ENCODE results near the gene GCDH.
A peak's percentile ranks its signal among the peaks of the same experiment; 100 is the strongest.

The GCDH gene

GRCh38 chr19:12930002-12930645 lies 39.2 kb downstream of the GCDH start:
- peaks cover 6 to 7% of the 10 kb centered on the region in 2 experiments for H3K4me1 ChIP-seq (ENCODE audit: control insufficient read depth in 1 of 2, insufficient read depth in 2 of 2, low read length in 2 of 2)
- no peak overlapping the region for H3K14ac ChIP-seq (ENCODE audit: low read length)
- H2BK5ac ChIP-seq (ENCODE audit: low read depth, low read length, poor library complexity) = no peak overlapping the region
- peaks cover 9% of the 10 kb centered on the region for H3K79me1 ChIP-seq (ENCODE audit: low read length)
- H4K91ac ChIP-seq (ENCODE audit: low read depth, low read length) = no peak overlapping the region
- no peak overlapping the region for H3K23ac ChIP-seq (ENCODE audit: low read length)
- no peak overlapping the region for H3K27ac ChIP-seq (ENCODE audit: low read depth, low read length)
- no peak overlapping the region for H4K12ac ChIP-seq (ENCODE audit: low read depth, low read length)
- peaks cover 38% of the 10 kb centered on the region in 2 experiments for H3K36me3 ChIP-seq (ENCODE audit: control insufficient read depth in 1 of 2, insufficient read depth in 2 of 2, low read length in 2 of 2)
- H2AFZ ChIP-seq (ENCODE audit: insufficient read depth, low read length, poor library complexity) = no peak overlapping the region
- no CpG with 5 or more reads among the region's 19 CpGs for WGBS (ENCODE audit: extremely low coverage, insufficient coverage, insufficient read length)
- H3K9ac ChIP-seq (ENCODE audit: low read length) = no peak overlapping the region
- H3K27me3 ChIP-seq (ENCODE audit: insufficient read depth, low read length) = no peaks in the 10 kb centered on the region
- no peak overlapping the region for H3K4ac ChIP-seq (ENCODE audit: low read depth, low read length)
- H3K9me3 ChIP-seq (ENCODE audit: insufficient read depth, low read depth, low read length) = peaks cover 2% of the 10 kb centered on the region
- H3K18ac ChIP-seq (ENCODE audit: low read length) = no peak overlapping the region
- H2BK12ac ChIP-seq (ENCODE audit: low read length) = no peak overlapping the region
- no peak overlapping the region for H2BK120ac ChIP-seq (ENCODE audit: insufficient read depth, low read length, poor library complexity)
- no peak overlapping the region for H2AK5ac ChIP-seq (ENCODE audit: low read length)
- H3K4me2 ChIP-seq (ENCODE audit: low read length) = no peak overlapping the region
- H3K79me2 ChIP-seq (ENCODE audit: control insufficient read depth, insufficient read depth, low read length, poor library complexity) = peaks cover 9% of the 10 kb centered on the region
- DNase-seq = no peak
- no peak overlapping the region for H4K8ac ChIP-seq (ENCODE audit: low read depth, low read length)
- no peak overlapping the region for H3K4me3 ChIP-seq (ENCODE audit: low read depth, low read length)

GRCh38 chr19:12932392-12933286 lies 41.7 kb downstream of the GCDH start:
- Histone ChIP-seq H3K79me1 (ENCODE audit: low read length) (peaks cover 11% of the 10 kb centered on the region), H3K4me3 (ENCODE audit: low read depth, low read length) (peak overlapping the region; percentile 96), H3K4ac (ENCODE audit: low read depth, low read length) (peak overlapping the region; percentile 86), H3K27ac (ENCODE audit: low read depth, low read length) (no peak overlapping the region), H3K4me2 (ENCODE audit: low read length) (peak overlapping the region; percentile 82), H3K36me3 (ENCODE audit: control insufficient read depth in 1 of 2, insufficient read depth in 2 of 2, low read length in 2 of 2) (peaks cover 22 to 23% of the 10 kb centered on the region in 2 experiments), H2AFZ (ENCODE audit: insufficient read depth, low read length, poor library complexity) (peak overlapping the region; percentile 8), H3K9ac (ENCODE audit: low read length) (peak overlapping the region; percentile 89), H4K91ac (ENCODE audit: low read depth, low read length) (peak overlapping the region; percentile 82), H3K27me3 (ENCODE audit: insufficient read depth, low read length) (no peaks in the 10 kb centered on the region), H2BK12ac (ENCODE audit: low read length) (no peak overlapping the region), H4K8ac (ENCODE audit: low read depth, low read length) (peak overlapping the region; percentile 96), H2BK120ac (ENCODE audit: insufficient read depth, low read length, poor library complexity) (no peak overlapping the region), H3K4me1 (ENCODE audit: control insufficient read depth in 1 of 2, insufficient read depth in 2 of 2, low read length in 2 of 2) (peaks cover 10 to 11% of the 10 kb centered on the region in 2 experiments), H3K79me2 (ENCODE audit: control insufficient read depth, insufficient read depth, low read length, poor library complexity) (peaks cover 11% of the 10 kb centered on the region), H3K9me3 (ENCODE audit: insufficient read depth, low read depth, low read length) (no peaks in the 10 kb centered on the region), H4K12ac (ENCODE audit: low read depth, low read length) (peak overlapping the region; percentile 89), H2AK5ac (ENCODE audit: low read length) (peak overlapping the region; percentile 71), H3K14ac (ENCODE audit: low read length) (peak overlapping the region; percentile 96), H3K18ac (ENCODE audit: low read length) (peak overlapping the region; percentile 91), H2BK5ac (ENCODE audit: low read depth, low read length, poor library complexity) (no peak overlapping the region), H3K23ac (ENCODE audit: low read length) (no peak overlapping the region)
- WGBS (ENCODE audit: extremely low coverage, insufficient coverage, insufficient read length) = no CpG with 5 or more reads among the region's 16 CpGs
- DNase-seq = no peak

- peak within 1 kb of the TSS; percentile 88 for H2BK120ac ChIP-seq (ENCODE audit: insufficient read depth, low read length, poor library complexity)
- no peak within 1 kb of the TSS for H3K23ac ChIP-seq (ENCODE audit: low read length)
- peak within 1 kb of the TSS; percentile 82 for H3K4me2 ChIP-seq (ENCODE audit: low read length)
- H3K4me3 ChIP-seq (ENCODE audit: low read depth, low read length) = peak within 1 kb of the TSS; percentile 96
- peaks cover 16% of the 10 kb centered on the region for H3K79me1 ChIP-seq (ENCODE audit: low read length)
- peak within 1 kb of the TSS; percentile 91 for H3K18ac ChIP-seq (ENCODE audit: low read length)
- peak within 1 kb of the TSS; percentile 89 for H3K9ac ChIP-seq (ENCODE audit: low read length)
- no CpG with 5 or more reads among the region's 51 CpGs for WGBS (ENCODE audit: extremely low coverage, insufficient coverage, insufficient read length)
- H2BK12ac ChIP-seq (ENCODE audit: low read length) = peak within 1 kb of the TSS; percentile 10
- peak within 1 kb of the TSS; percentile 29 for H3K27ac ChIP-seq (ENCODE audit: low read depth, low read length)
- peak within 1 kb of the TSS; percentile 86 for H3K4ac ChIP-seq (ENCODE audit: low read depth, low read length)
- peaks cover 15% of the 10 kb centered on the region for H3K79me2 ChIP-seq (ENCODE audit: control insufficient read depth, insufficient read depth, low read length, poor library complexity)
- H3K14ac ChIP-seq (ENCODE audit: low read length) = peak within 1 kb of the TSS; percentile 96
- H3K9me3 ChIP-seq (ENCODE audit: insufficient read depth, low read depth, low read length) = peaks cover under 1% of the 10 kb centered on the region
- H3K36me3 ChIP-seq (ENCODE audit: control insufficient read depth in 1 of 2, insufficient read depth in 2 of 2, low read length in 2 of 2) = peaks cover 17 to 18% of the 10 kb centered on the region in 2 experiments
- peaks cover 13% of the 10 kb centered on the region in 2 experiments for H3K4me1 ChIP-seq (ENCODE audit: control insufficient read depth in 1 of 2, insufficient read depth in 2 of 2, low read length in 2 of 2)
- peak within 1 kb of the TSS; percentile 82 for H4K91ac ChIP-seq (ENCODE audit: low read depth, low read length)
- peak within 1 kb of the TSS; percentile 91 for H2AFZ ChIP-seq (ENCODE audit: insufficient read depth, low read length, poor library complexity)
- H4K8ac ChIP-seq (ENCODE audit: low read depth, low read length) = peak within 1 kb of the TSS; percentile 96
- H2BK5ac ChIP-seq (ENCODE audit: low read depth, low read length, poor library complexity) = peak within 1 kb of the TSS; percentile 77
- H2AK5ac ChIP-seq (ENCODE audit: low read length) = peak within 1 kb of the TSS; percentile 71
- H4K12ac ChIP-seq (ENCODE audit: low read depth, low read length) = peak within 1 kb of the TSS; percentile 89
- DNase-seq = peak; percentile 86 to 93
- no peaks in the 10 kb centered on the region for H3K27me3 ChIP-seq (ENCODE audit: insufficient read depth, low read length)
These were observed 42.5 kb downstream of the GCDH start, which contains the start of gene FARSA for GRCh38 chr19:12933287-12934072. Gene FARSA, minus strand, starts transcription at chr19:12933711. Its CDS starts 15 bp downstream, at chr19:12933696.

GRCh38 chr19:12935071-12935470 lies 44.1 kb downstream of the GCDH start:
- no peak overlapping the region for H4K8ac ChIP-seq (ENCODE audit: low read depth, low read length)
- WGBS (ENCODE audit: extremely low coverage, insufficient coverage, insufficient read length) = no CpG with 5 or more reads among the region's 10 CpGs
- no peak overlapping the region for H2AK5ac ChIP-seq (ENCODE audit: low read length)

More at GRCh38 chr19:12935071-12935470, 44.1 kb downstream of the GCDH start:
- Histone ChIP-seq H3K27ac (ENCODE audit: low read depth, low read length) (no peak overlapping the region), H2BK12ac (ENCODE audit: low read length) (no peak overlapping the region), H2BK120ac (ENCODE audit: insufficient read depth, low read length, poor library complexity) (no peak overlapping the region), H3K4me3 (ENCODE audit: low read depth, low read length) (no peak overlapping the region), H3K79me2 (ENCODE audit: control insufficient read depth, insufficient read depth, low read length, poor library complexity) (peaks cover 28% of the 10 kb centered on the region), H3K4ac (ENCODE audit: low read depth, low read length) (no peak overlapping the region), H3K14ac (ENCODE audit: low read length) (no peak overlapping the region), H3K9ac (ENCODE audit: low read length) (no peak overlapping the region), H2BK5ac (ENCODE audit: low read depth, low read length, poor library complexity) (no peak overlapping the region), H3K36me3 (ENCODE audit: control insufficient read depth in 1 of 2, insufficient read depth in 2 of 2, low read length in 2 of 2) (peaks cover 15% of the 10 kb centered on the region in 2 experiments), H3K23ac (ENCODE audit: low read length) (no peak overlapping the region), H4K12ac (ENCODE audit: low read depth, low read length) (no peak overlapping the region), H3K4me1 (ENCODE audit: control insufficient read depth in 1 of 2, insufficient read depth in 2 of 2, low read length in 2 of 2) (peaks cover 16% of the 10 kb centered on the region in 2 experiments), H2AFZ (ENCODE audit: insufficient read depth, low read length, poor library complexity) (no peak overlapping the region), H3K18ac (ENCODE audit: low read length) (no peak overlapping the region), H3K79me1 (ENCODE audit: low read length) (peaks cover 23% of the 10 kb centered on the region), H4K91ac (ENCODE audit: low read depth, low read length) (no peak overlapping the region), H3K27me3 (ENCODE audit: insufficient read depth, low read length) (no peaks in the 10 kb centered on the region), H3K4me2 (ENCODE audit: low read length) (no peak overlapping the region), H3K9me3 (ENCODE audit: insufficient read depth, low read depth, low read length) (peaks cover 2% of the 10 kb centered on the region)
- peak; percentile 87 to 95 for DNase-seq
